ENCODE measurements around the gene IP6K3. TPM values are rescaled to one million over a fixed set of nuclear protein-coding genes. Genes with fewer than 3 reads are reported as not detected.

Gene IP6K3
- total RNA-seq, 1 donor from 2014 or later: 3.0 TPM

DNA sequence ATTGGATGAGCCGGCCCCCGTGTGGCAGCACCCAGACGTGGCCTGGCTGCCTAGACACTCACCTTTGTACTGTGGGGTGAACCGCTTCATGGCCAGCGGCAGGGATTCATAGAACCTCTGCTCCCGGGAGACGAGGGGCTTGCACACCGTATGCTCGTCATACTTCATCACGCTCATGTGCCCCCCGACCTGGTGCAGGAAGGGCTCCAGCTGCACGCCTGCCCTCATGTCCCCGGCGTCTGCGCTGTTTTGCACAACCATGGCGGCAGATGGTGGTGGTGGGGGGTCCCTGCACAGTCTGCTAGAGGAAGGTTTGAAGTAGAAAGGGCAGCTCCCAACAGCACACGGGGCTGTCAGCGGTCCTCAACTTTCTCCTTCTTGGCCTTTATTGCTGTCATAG lies 11.5 kb downstream of the IP6K3 start:
- Mint-ChIP-seq H3K27me3 (ENCODE audit: unreplicated experiment) (no peaks in the 10 kb centered on the region), H3K4me3 (ENCODE audit: unreplicated experiment) (no peak overlapping the region), H3K36me3 (ENCODE audit: unreplicated experiment) (no peaks in the 10 kb centered on the region), H3K4me1 (ENCODE audit: unreplicated experiment) (peaks cover 6% of the 10 kb centered on the region), H3K9me3 (ENCODE audit: unreplicated experiment) (no peaks in the 10 kb centered on the region), H3K27ac (ENCODE audit: unreplicated experiment) (no peak overlapping the region)
- TF ChIP-seq, protein P1, sequence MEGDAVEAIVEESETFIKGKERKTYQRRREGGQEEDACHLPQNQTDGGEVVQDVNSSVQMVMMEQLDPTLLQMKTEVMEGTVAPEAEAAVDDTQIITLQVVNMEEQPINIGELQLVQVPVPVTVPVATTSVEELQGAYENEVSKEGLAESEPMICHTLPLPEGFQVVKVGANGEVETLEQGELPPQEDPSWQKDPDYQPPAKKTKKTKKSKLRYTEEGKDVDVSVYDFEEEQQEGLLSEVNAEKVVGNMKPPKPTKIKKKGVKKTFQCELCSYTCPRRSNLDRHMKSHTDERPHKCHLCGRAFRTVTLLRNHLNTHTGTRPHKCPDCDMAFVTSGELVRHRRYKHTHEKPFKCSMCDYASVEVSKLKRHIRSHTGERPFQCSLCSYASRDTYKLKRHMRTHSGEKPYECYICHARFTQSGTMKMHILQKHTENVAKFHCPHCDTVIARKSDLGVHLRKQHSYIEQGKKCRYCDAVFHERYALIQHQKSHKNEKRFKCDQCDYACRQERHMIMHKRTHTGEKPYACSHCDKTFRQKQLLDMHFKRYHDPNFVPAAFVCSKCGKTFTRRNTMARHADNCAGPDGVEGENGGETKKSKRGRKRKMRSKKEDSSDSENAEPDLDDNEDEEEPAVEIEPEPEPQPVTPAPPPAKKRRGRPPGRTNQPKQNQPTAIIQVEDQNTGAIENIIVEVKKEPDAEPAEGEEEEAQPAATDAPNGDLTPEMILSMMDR (IDR thresholded peaks at IDR 0.05): no peak
- no peak for DNase-seq (ENCODE audit: extremely low spot score, unreplicated experiment)

- H3K27ac Mint-ChIP-seq (ENCODE audit: unreplicated experiment): no peak overlapping the region
- H3K36me3 Mint-ChIP-seq (ENCODE audit: unreplicated experiment): no peaks in the 10 kb centered on the region
- no peaks in the 10 kb centered on the region for H3K9me3 Mint-ChIP-seq (ENCODE audit: unreplicated experiment)
- H3K4me1 Mint-ChIP-seq (ENCODE audit: unreplicated experiment): peaks cover 6% of the 10 kb centered on the region
- no peak overlapping the region for H3K4me3 Mint-ChIP-seq (ENCODE audit: unreplicated experiment)
- DNase-seq (ENCODE audit: extremely low spot score, unreplicated experiment): no peak
- TF ChIP-seq, protein P1 (IDR thresholded peaks at IDR 0.05): no peak
- no peaks in the 10 kb centered on the region for H3K27me3 Mint-ChIP-seq (ENCODE audit: unreplicated experiment)
Observed at GRCh38 chr6:33733709-33734007, 13.0 kb downstream of the IP6K3 start.

DNA sequence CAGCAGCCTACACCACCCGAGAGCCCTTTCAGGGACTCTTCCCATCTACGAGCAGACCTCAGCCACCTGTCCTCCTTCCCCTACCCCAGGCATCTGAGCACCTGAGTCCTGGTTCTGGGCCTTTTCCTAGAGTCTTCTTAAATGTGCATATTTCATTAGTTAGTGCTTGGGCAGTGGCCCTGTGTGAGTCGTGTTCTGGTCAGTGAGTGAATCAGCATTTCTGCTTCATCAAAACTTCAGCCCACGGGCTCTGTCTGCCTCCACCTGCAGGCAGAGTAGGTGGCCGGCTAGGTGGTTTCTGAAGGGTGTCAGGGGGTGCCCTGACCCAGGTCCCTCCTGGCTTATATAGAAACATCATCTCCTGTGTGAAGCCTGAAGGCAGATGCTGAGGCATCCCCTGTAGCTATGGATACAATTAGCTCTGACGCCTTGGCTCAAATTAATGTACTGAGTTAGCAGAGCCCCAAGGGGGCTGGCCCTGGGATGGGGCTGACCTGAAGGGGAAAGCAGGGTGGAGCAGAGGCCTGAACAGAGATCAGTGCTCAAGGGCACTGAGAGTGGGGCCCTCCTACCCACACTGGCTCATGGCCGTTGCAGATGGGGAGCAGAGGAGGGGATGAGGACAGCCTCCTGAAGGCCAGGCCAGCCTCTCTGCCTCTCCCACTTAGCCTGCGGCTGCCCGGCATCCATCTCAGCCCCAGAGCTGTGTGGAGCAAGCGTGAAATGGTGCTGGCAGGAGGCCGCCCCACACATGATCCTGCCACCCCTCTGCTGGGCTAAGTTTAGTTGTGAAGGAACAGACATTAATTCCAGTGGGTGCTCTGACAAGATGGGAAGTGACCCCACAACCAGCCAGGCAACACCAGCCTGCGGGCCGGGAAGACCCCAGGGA lies 13.6 kb downstream of the IP6K3 start:
- DNase-seq (ENCODE audit: extremely low spot score, unreplicated experiment): no peak

GRCh38 chr6:33732385-33732784 lies 14.3 kb downstream of the IP6K3 start:
- TF ChIP-seq, protein P1 (IDR thresholded peaks at IDR 0.05): no peak
- Mint-ChIP-seq H3K27me3 (ENCODE audit: unreplicated experiment) (no peaks in the 10 kb centered on the region), H3K9me3 (ENCODE audit: unreplicated experiment) (no peaks in the 10 kb centered on the region), H3K4me3 (ENCODE audit: unreplicated experiment) (no peak overlapping the region), H3K36me3 (ENCODE audit: unreplicated experiment) (no peaks in the 10 kb centered on the region), H3K27ac (ENCODE audit: unreplicated experiment) (no peak overlapping the region), H3K4me1 (ENCODE audit: unreplicated experiment) (peaks cover 4% of the 10 kb centered on the region)
- DNase-seq (ENCODE audit: extremely low spot score, unreplicated experiment): no peak

More for the DNA sequence above, 13.6 kb downstream of the IP6K3 start:
- Mint-ChIP-seq H3K9me3 (ENCODE audit: unreplicated experiment) (no peaks in the 10 kb centered on the region), H3K27me3 (ENCODE audit: unreplicated experiment) (no peaks in the 10 kb centered on the region), H3K27ac (ENCODE audit: unreplicated experiment) (peak overlapping the region; percentile 23), H3K4me3 (ENCODE audit: unreplicated experiment) (no peak overlapping the region), H3K36me3 (ENCODE audit: unreplicated experiment) (no peaks in the 10 kb centered on the region), H3K4me1 (ENCODE audit: unreplicated experiment) (peaks cover 6% of the 10 kb centered on the region)
- TF ChIP-seq, protein P1 (IDR thresholded peaks at IDR 0.05): no peak

GRCh38 chr6:33731751-33732282 lies 14.9 kb downstream of the IP6K3 start:
- Mint-ChIP-seq H3K27ac (ENCODE audit: unreplicated experiment) (no peak overlapping the region), H3K36me3 (ENCODE audit: unreplicated experiment) (no peaks in the 10 kb centered on the region), H3K4me1 (ENCODE audit: unreplicated experiment) (peaks cover 2% of the 10 kb centered on the region), H3K4me3 (ENCODE audit: unreplicated experiment) (no peak overlapping the region), H3K9me3 (ENCODE audit: unreplicated experiment) (no peaks in the 10 kb centered on the region), H3K27me3 (ENCODE audit: unreplicated experiment) (no peaks in the 10 kb centered on the region)
- no peak for DNase-seq (ENCODE audit: extremely low spot score, unreplicated experiment)
- TF ChIP-seq, protein P1 (IDR thresholded peaks at IDR 0.05): no peak

All from osteocyte (in vitro differentiated cells).